Smooth muscle cell (in vitro differentiated cells): ENCODE measurements around the gene MRPL4. TPM values are rescaled to one million over a fixed set of nuclear protein-coding genes. Genes with fewer than 3 reads are reported as not detected.

Experiments used
- DNase-seq: peaks from one replicate; lab custom pipeline; 2025; ENCODE audit not compliant: unreplicated experiment; lab: John Stamatoyannopoulos, UW
- H2AFZ ChIP-seq: fragments of 200-600 bp; sonication (generic); 2 replicates; pipeline ENCODE4 v1.6.0; 2016; ENCODE audit warnings: antibody characterized with exemption, low read depth, mild to moderate bottlenecking
- H3F3A ChIP-seq: fragments of 200-600 bp; sonication (generic); 2 replicates; pipeline ENCODE4 v1.6.0; 2017; ENCODE audit warnings: antibody characterized with exemption, low read depth
- H3K27ac ChIP-seq: fragments of 200-600 bp; sonication (generic); 2 replicates; pipeline ENCODE4 v1.5.1; 2016; ENCODE audit warnings: low read depth, mild to moderate bottlenecking
- H3K27me3 ChIP-seq: fragments of 200-600 bp; sonication (generic); 2 replicates; pipeline ENCODE4 v1.6.1; 2016; ENCODE audit warnings: low read depth, mild to moderate bottlenecking
- H3K36me3 ChIP-seq: fragments of 200-600 bp; sonication (generic); 2 replicates; pipeline ENCODE4 v1.5.1; 2016; ENCODE audit warnings: low read depth
- H3K4me1 ChIP-seq: fragments of 200-600 bp; sonication (generic); 2 replicates; pipeline ENCODE4 v1.5.1; 2016; ENCODE audit warnings: low read depth
- H3K4me2 ChIP-seq: fragments of 200-600 bp; sonication (generic); 2 replicates; pipeline ENCODE4 v1.6.0; 2016; ENCODE audit warnings: mild to moderate bottlenecking
- H3K4me3 ChIP-seq: fragments of 200-600 bp; sonication (generic); 2 replicates; pipeline ENCODE4 v1.5.1; 2016; ENCODE audit warnings: mild to moderate bottlenecking
- H3K79me2 ChIP-seq: fragments of 200-600 bp; sonication (generic); 2 replicates; pipeline ENCODE4 v1.6.0; 2016; ENCODE audit warnings: low read depth, mild to moderate bottlenecking
- H3K9ac ChIP-seq: fragments of 200-600 bp; sonication (generic); 2 replicates; pipeline ENCODE4 v1.6.0; 2016; ENCODE audit warnings: low read depth
- H3K9me3 ChIP-seq: fragments of 200-600 bp; sonication (generic); replicated peaks from 2 replicates; pipeline ENCODE4 v1.5.1; 2016; ENCODE audit warnings: low read depth
- H4K20me1 ChIP-seq: fragments of 200-600 bp; sonication (generic); 2 replicates; pipeline ENCODE4 v1.6.0; 2016; ENCODE audit warnings: low read depth
- WGBS: methylation state at CpG from one replicate; pipeline ENCODE4 v1.1.7; 2016; ENCODE audit warnings: low lambda C conversion rate; 5-methylcytosine and 5-hydroxymethylcytosine counted together
- polyA plus RNA-seq: library from polyadenylated mRNA; unstranded; fragments of >200 nt; fragmentation: Nextera tagmentation; extraction: Ambion mirVana; gene quantifications from 2 replicates; pipeline ENCODE4 v1.2.1, GENCODE V29; 2016
- total RNA-seq: library from RNA; depleted of rRNA; stranded (reverse); fragments of >200 nt; gene quantifications from 2 replicates; pipeline ENCODE4 v1.2.3, GENCODE V29; 2014
- TF ChIP-seq, protein P1 (sequence below): fragments of 200-600 bp; sonication (generic); IDR thresholded peaks from 2 replicates; pipeline ENCODE4 v1.5.1; 2017; ENCODE audit warnings: borderline replicate concordance, mild to moderate bottlenecking, antibody characterized with exemption; ENCODE audit not compliant: insufficient read depth, poor library complexity, severe bottlenecking

MRPL4 gene
- total RNA-seq, result 36.4 and 47.8 TPM in 2 replicates
- polyA plus RNA-seq, result 63.5 and 72.1 TPM in 2 replicates

DNA sequence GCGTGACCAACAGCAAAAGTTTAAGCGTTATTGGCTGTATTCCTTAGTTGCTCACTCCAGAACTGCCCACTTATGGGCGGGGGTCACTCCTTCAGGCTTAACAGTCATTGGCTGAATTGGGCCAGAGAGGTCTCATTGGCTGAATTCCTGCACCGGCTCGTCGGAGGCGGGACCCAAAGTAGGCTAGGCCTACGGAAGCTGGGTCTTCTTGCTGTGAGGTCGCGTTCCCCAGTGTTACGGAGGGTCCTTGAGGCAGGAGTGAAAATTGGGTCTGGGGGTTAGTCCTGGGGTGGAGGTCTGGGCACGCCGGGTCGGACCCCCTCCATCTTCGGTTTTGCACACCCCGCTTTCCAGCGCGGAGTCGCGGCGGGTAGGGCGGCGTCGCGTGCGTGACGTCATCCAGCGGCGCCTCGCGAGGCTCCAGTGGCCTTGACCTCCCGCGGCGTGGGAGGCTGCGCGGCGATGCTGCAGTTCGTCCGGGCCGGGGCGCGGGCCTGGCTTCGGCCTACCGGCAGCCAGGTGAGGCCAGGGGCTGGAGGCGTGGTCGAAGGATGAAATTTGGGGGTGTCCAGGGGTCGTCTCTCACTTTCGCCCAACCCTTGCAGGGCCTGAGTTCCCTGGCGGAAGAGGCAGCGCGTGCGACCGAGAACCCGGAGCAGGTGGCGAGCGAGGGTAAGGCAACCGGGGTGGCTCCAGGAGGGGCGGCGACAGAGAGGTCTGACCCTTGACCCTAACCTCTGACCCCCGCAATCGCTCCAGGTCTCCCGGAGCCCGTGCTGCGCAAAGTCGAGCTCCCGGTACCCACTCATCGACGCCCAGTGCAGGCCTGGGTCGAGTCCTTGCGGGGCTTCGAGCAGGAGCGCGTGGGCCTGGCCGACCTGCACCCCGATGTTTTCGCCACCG, at the start of gene MRPL4:
TSS of gene MRPL4 (plus strand) at position 423 of the 903 bp plus-strand sequence. CDS start at position 463, 40 bp downstream.
- Histone ChIP-seq H3F3A (no peaks in the 10 kb centered on the region), H3K36me3 (no peaks in the 10 kb centered on the region)
- WGBS, result under 1% methylated on average over 72 of the region's 77 CpGs

GRCh38 chr19:10203686-10204085, 48.3 kb upstream of the MRPL4 start:
- H2AFZ ChIP-seq, result no peak overlapping the region
- 94% methylated on average over 3 of the region's 3 CpGs for WGBS
- H3F3A ChIP-seq, result no peaks in the 10 kb centered on the region
- no peaks in the 10 kb centered on the region for H3K36me3 ChIP-seq
- no peak overlapping the region for H3K4me3 ChIP-seq
- no peak for DNase-seq
- H4K20me1 ChIP-seq, result no peaks in the 10 kb centered on the region
- no peak overlapping the region for H3K4me2 ChIP-seq
- H3K79me2 ChIP-seq, result no peaks in the 10 kb centered on the region
- H3K27me3 ChIP-seq, result no peaks in the 10 kb centered on the region
- no peaks in the 10 kb centered on the region for H3K4me1 ChIP-seq
- H3K27ac ChIP-seq, result no peak overlapping the region
- H3K9ac ChIP-seq, result no peak overlapping the region
- H3K9me3 ChIP-seq, result no peaks in the 10 kb centered on the region
- TF ChIP-seq, protein P1, sequence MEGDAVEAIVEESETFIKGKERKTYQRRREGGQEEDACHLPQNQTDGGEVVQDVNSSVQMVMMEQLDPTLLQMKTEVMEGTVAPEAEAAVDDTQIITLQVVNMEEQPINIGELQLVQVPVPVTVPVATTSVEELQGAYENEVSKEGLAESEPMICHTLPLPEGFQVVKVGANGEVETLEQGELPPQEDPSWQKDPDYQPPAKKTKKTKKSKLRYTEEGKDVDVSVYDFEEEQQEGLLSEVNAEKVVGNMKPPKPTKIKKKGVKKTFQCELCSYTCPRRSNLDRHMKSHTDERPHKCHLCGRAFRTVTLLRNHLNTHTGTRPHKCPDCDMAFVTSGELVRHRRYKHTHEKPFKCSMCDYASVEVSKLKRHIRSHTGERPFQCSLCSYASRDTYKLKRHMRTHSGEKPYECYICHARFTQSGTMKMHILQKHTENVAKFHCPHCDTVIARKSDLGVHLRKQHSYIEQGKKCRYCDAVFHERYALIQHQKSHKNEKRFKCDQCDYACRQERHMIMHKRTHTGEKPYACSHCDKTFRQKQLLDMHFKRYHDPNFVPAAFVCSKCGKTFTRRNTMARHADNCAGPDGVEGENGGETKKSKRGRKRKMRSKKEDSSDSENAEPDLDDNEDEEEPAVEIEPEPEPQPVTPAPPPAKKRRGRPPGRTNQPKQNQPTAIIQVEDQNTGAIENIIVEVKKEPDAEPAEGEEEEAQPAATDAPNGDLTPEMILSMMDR, result no peak

More for the DNA sequence above, at the start of gene MRPL4:
- Histone ChIP-seq H3K4me1 (peaks cover 7% of the 10 kb centered on the region), H3K9me3 (no peaks in the 10 kb centered on the region), H3K27me3 (no peaks in the 10 kb centered on the region), H3K9ac (peak within 1 kb of the TSS; percentile 82), H2AFZ (peak within 1 kb of the TSS; percentile 92), H4K20me1 (no peaks in the 10 kb centered on the region), H3K4me2 (peak within 1 kb of the TSS; percentile 93), H3K27ac (no peak within 1 kb of the TSS), H3K4me3 (peak within 1 kb of the TSS; percentile 87), H3K79me2 (peaks cover 10% of the 10 kb centered on the region)
- TF ChIP-seq, protein P1, result no peak
- DNase-seq, result peak; percentile 99

DNA sequence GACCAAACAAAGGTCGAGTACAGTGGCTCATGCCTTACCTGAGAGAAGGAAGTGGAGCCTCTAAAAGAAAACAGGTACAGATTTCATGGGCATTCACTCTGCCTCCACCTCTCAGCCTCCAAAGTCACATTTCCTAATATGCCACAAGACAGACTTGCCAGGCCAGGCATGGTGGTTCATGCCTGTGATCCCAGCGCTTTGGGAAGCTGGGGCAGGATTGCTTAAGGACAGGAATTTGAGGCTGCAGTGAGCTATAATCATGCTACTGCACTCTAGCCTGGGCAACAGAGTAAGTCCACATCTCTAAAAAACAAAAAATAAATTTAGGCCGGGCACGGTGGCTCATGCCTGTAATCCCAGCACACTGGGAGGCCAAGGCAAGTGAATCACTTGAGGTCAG, 46.4 kb upstream of the MRPL4 start:
- Histone ChIP-seq H4K20me1 (no peaks in the 10 kb centered on the region), H3K4me1 (no peaks in the 10 kb centered on the region), H3K9me3 (no peaks in the 10 kb centered on the region), H3F3A (no peaks in the 10 kb centered on the region), H2AFZ (no peak overlapping the region), H3K4me2 (peak overlapping the region; percentile 17), H3K27me3 (no peaks in the 10 kb centered on the region), H3K27ac (peak overlapping the region; percentile 63), H3K79me2 (no peaks in the 10 kb centered on the region), H3K4me3 (no peak overlapping the region), H3K9ac (no peak overlapping the region), H3K36me3 (no peaks in the 10 kb centered on the region)
- WGBS, result 86% methylated on average over 4 of the region's 4 CpGs
- TF ChIP-seq, protein P1, result no peak
- no peak for DNase-seq
